Right lobe of liver (tissue), 4 donors: Measurements from ENCODE around the gene MYO18A.

ENCODE experiments used
- CTCF ChIP-seq, 4 donors: fragments of 200-600 bp in 3 of 4; fragments of 450-650 bp in 1 of 4; IDR thresholded peaks; one replicate each; pipeline versions ENCODE4 v1.5.1 to v1.8.0; 2016 to 2022; ENCODE audit warnings: antibody characterized with exemption in 4 of 4, mild to moderate bottlenecking in 2 of 4
- POLR2A ChIP-seq: fragments of 450-650 bp; IDR thresholded peaks from one replicate; pipeline ENCODE4 v1.6.1; 2017; ENCODE audit warnings: antibody characterized with exemption, mild to moderate bottlenecking
- donor health status: DM: no; HTN: no; CAD: no.
- donor health status: DM: no; HTN: no; CAD: no.
- donor health status: DM: no; HTN: yes; CAD: no.

- TF ChIP-seq CTCF (IDR thresholded peaks at IDR 0.05) = no peak
- no peak for TF ChIP-seq POLR2A
These were observed 27.8 kb upstream of the MYO18A start for GRCh38 chr17:29207975-29208374.
